HepG2 (cell line): ENCODE data around the gene FGD5. TPM values are rescaled to one million over a fixed set of nuclear protein-coding genes. Genes with fewer than 3 reads are reported as not detected.
A peak's percentile ranks its signal among the peaks of the same experiment; 100 is the strongest.

Source experiments
- ATAC-seq: fragments of 200-7000 bp; cut with Tn5 transposase; 3 replicates; pipeline ENCODE4 v1.9.1; 2020; ENCODE audit warnings: mild to moderate bottlenecking, moderate library complexity
- BruUV-seq: library from RNA; stranded (reverse); fragments of 400-500 nt; replicated peaks from 2 replicates; lab custom pipeline; 2021; lab: Mats Ljungman, UMichigan
- CTCF ChIA-PET: fragments of 300-600 bp; formaldehyde crosslinking; extraction: SDS; loops from one replicate; lab custom pipeline; 2021; ENCODE audit warnings: low total read pairs, inconsistent platforms, low intra/inter-chr PET ratio; lab: Yijun Ruan, JAX
- POLR2A ChIA-PET: fragments of 350-600 bp; sonication (Branson Sonifier 250); formaldehyde crosslinking; loops from one replicate; lab custom pipeline; 2020; ENCODE audit warnings: antibody characterized with exemption, inconsistent platforms; lab: Yijun Ruan, JAX
- DNase-seq: peaks from one replicate; pipeline ENCODE4 v3.0.0-alpha.2; 2015; ENCODE audit warnings: low spot score
- FAIRE-seq: peaks from 3 replicates; lab custom pipeline; 2011; peaks lifted over from hg19 to GRCh38; lab: Jason Lieb, UNC
- H2AFZ ChIP-seq: one replicate; pipeline ENCODE4 v1.6.1; 2011; ENCODE audit warnings: low read length, inconsistent platforms
- H3K27ac ChIP-seq: fragments of 300-600 bp; 3 replicates; pipeline ENCODE4 v1.8.0; 2011; ENCODE audit warnings: mixed run types, mild to moderate bottlenecking, mixed read lengths, low read length, inconsistent platforms; ENCODE audit not compliant: insufficient read depth; ENCODE audit errors: extremely low read length
- H3K27me3 ChIP-seq, 2 experiments: fragments of 200-600 bp in 1 of 2; 2 replicates in 1 of 2; 3 replicates in 1 of 2; pipeline versions ENCODE4 v1.6.0 to v1.8.0; 2011; ENCODE audit warnings: low read length in 2 of 2, mild to moderate bottlenecking in 2 of 2, moderate library complexity in 2 of 2, inconsistent platforms in 1 of 2; ENCODE audit not compliant: insufficient read depth in 2 of 2, control insufficient read depth in 1 of 2
- H3K36me3 ChIP-seq, 2 experiments: fragments of 200-600 bp in 1 of 2; replicated peaks in 1 of 2; 2 replicates in 1 of 2; 3 replicates in 1 of 2; pipeline versions ENCODE4 v1.5.1 to v1.8.0; 2011; ENCODE audit warnings: low read length in 2 of 2, inconsistent platforms in 1 of 2; ENCODE audit not compliant: insufficient read depth in 2 of 2, control insufficient read depth in 1 of 2
- H3K4me1 ChIP-seq: 2 replicates; pipeline ENCODE4 v1.5.1; 2012; ENCODE audit warnings: low read length, inconsistent platforms; ENCODE audit not compliant: insufficient read depth
- H3K4me2 ChIP-seq: 2 replicates; pipeline ENCODE4 v1.6.0; 2011; ENCODE audit warnings: low read depth, low read length, inconsistent platforms
- H3K4me3 ChIP-seq, 3 experiments: fragments of 200-600 bp in 1 of 3; sonication (generic), shearing (Covaris generic) in 1 of 3; replicated peaks in 1 of 3; 2 replicates each; pipeline ENCODE4 v1.5.1; 2011 to 2016; ENCODE audit warnings: low read length in 3 of 3, inconsistent platforms in 2 of 3, low read depth in 2 of 3, mild to moderate bottlenecking in 2 of 3, control low read depth in 1 of 3, mixed read lengths in 1 of 3; ENCODE audit not compliant: insufficient read depth in 1 of 3
- H3K79me2 ChIP-seq: one replicate; pipeline ENCODE4 v1.6.1; 2011; ENCODE audit warnings: low read length, inconsistent platforms; ENCODE audit not compliant: insufficient read depth
- H3K9ac ChIP-seq: 2 replicates; pipeline ENCODE4 v1.6.0; 2011; ENCODE audit warnings: mild to moderate bottlenecking, low read depth, low read length, inconsistent platforms; ENCODE audit not compliant: insufficient read depth
- H3K9me3 ChIP-seq: 2 replicates; pipeline ENCODE4 v1.5.1; 2012; ENCODE audit warnings: mild to moderate bottlenecking, low read length
- H4K20me1 ChIP-seq: 2 replicates; pipeline ENCODE4 v1.6.0; 2011; ENCODE audit warnings: inconsistent platforms, mild to moderate bottlenecking, low read length, moderate library complexity; ENCODE audit not compliant: insufficient read depth
- AHR ChIP-seq: IDR thresholded peaks from 2 replicates; pipeline ENCODE4 v1.6.1; 2018; ENCODE audit warnings: missing genetic modification reagents, missing compliant biosample characterization
- FOXO1 ChIP-seq: sonication (generic); formaldehyde crosslinking; IDR thresholded peaks from 2 replicates; pipeline ENCODE4 v1.4.0; 2020; ENCODE audit warnings: missing genetic modification reagents
- IKZF1 ChIP-seq: fragments of 450-650 bp; IDR thresholded peaks from 2 replicates; pipeline ENCODE4 v1.7.1; 2016
- KDM1A ChIP-seq: IDR thresholded peaks from 2 replicates; pipeline ENCODE4 v1.6.1; 2016; ENCODE audit warnings: missing compliant biosample characterization
- KDM2A ChIP-seq: sonication (generic); formaldehyde crosslinking; IDR thresholded peaks from 2 replicates; pipeline ENCODE4 v1.4.0; 2020; ENCODE audit warnings: low read depth, missing genetic modification reagents, borderline replicate concordance
- MEIS1 ChIP-seq: sonication (generic); formaldehyde crosslinking; IDR thresholded peaks from 2 replicates; pipeline ENCODE4 v1.9.0; 2021; ENCODE audit warnings: mild to moderate bottlenecking, missing genetic modification reagents, moderate library complexity, borderline replicate concordance
- POLR2AphosphoS2 ChIP-seq: IDR thresholded peaks from 2 replicates; pipeline ENCODE4 v1.6.1; 2011; ENCODE audit warnings: low read depth, low read length, improper control_type of control experiment
- PPARG ChIP-seq: conservative IDR thresholded peaks from 2 replicates; pipeline ENCODE4 v1.6.1; 2016; ENCODE audit warnings: missing biosample characterization, missing genetic modification reagents
- RFX1 ChIP-seq: fragments of 450-650 bp; IDR thresholded peaks from 2 replicates; pipeline ENCODE4 v1.6.1; 2017
- ZBTB2 ChIP-seq: sonication (generic); formaldehyde crosslinking; IDR thresholded peaks from 2 replicates; pipeline ENCODE4 v1.8.0; 2022; ENCODE audit warnings: low read depth, missing genetic modification reagents
- ZNF205 ChIP-seq: IDR thresholded peaks from 2 replicates; pipeline ENCODE4 v1.6.1; 2018; ENCODE audit warnings: missing biosample characterization, missing genetic modification reagents
- ZNF335 ChIP-seq: sonication (generic); formaldehyde crosslinking; IDR thresholded peaks from 2 replicates; pipeline ENCODE4 v1.4.0; 2020; ENCODE audit warnings: missing genetic modification reagents
- ZNF350 ChIP-seq: sonication (generic); formaldehyde crosslinking; IDR thresholded peaks from 2 replicates; pipeline ENCODE4 v1.4.0; 2020; ENCODE audit warnings: mild to moderate bottlenecking, low read depth, missing genetic modification reagents, borderline replicate concordance
- ZNF747 ChIP-seq: sonication (generic); formaldehyde crosslinking; IDR thresholded peaks from 2 replicates; pipeline ENCODE4 v1.8.1; 2023; ENCODE audit warnings: missing genetic modification reagents, mild to moderate bottlenecking, borderline replicate concordance
- ZNF883 ChIP-seq: sonication (generic); formaldehyde crosslinking; IDR thresholded peaks from 2 replicates; pipeline ENCODE4 v1.5.1; 2020; ENCODE audit warnings: mild to moderate bottlenecking, missing genetic modification reagents; ENCODE audit errors: not compliant biosample characterization
- ZSCAN29 ChIP-seq: sonication (generic); formaldehyde crosslinking; conservative IDR thresholded peaks from 2 replicates; pipeline ENCODE4 v1.4.0; 2020; ENCODE audit warnings: mild to moderate bottlenecking, missing genetic modification reagents
- WGBS: methylation state at CpG from one replicate; pipeline ENCODE4 v1.1.6; 2017; ENCODE audit warnings: low lambda C conversion rate; 5-methylcytosine and 5-hydroxymethylcytosine counted together
- in situ Hi-C: cut with HindIII; loops from 2 replicates; pipeline ENCODE4 v1.10.0; 2017; ENCODE audit warnings: low pct_unique_long_range_greater_than_20kb; ENCODE audit not compliant: extremely low pct_ligation_motif_present
- intact Hi-C: fragments of 100-400 bp; cut with micrococcal nuclease; formaldehyde crosslinking; loops from one replicate; pipeline ENCODE4 v1.10.0; 2022; ENCODE audit not compliant: unreplicated experiment
- polyA plus RNA-seq, 8 experiments: library from polyadenylated mRNA; depleted of rRNA in 3 of 8; stranded (reverse) in 7 of 8; unstranded in 1 of 8; fragments of >200 nt; fragmentation: Illumina TruSeq in 4 of 8; extraction: Trizol in 4 of 8; gene quantifications; 2 replicates each; pipeline versions ENCODE4 v1.2.1 to v1.2.3, GENCODE V29; 2011 to 2016; ENCODE audit warnings: low read depth in 4 of 8, missing spikeins in 1 of 8, mixed read lengths in 1 of 8; ENCODE audit not compliant: insufficient read depth in 1 of 8
- total RNA-seq, 5 experiments: library from RNA; depleted of rRNA; stranded (reverse); fragments of >200 nt; fragmentation: Illumina TruSeq; extraction: Trizol; gene quantifications; 2 replicates each; pipeline ENCODE4 v1.2.3, GENCODE V29; 2016; ENCODE audit warnings: low read depth in 1 of 5
- TF ChIP-seq, protein P1 (sequence below): sonication (generic); formaldehyde crosslinking; IDR thresholded peaks from 2 replicates; pipeline ENCODE4 v1.4.0; 2020; ENCODE audit warnings: missing genetic modification reagents, borderline replicate concordance
- TF ChIP-seq, protein P2 (sequence below): sonication (generic); formaldehyde crosslinking; IDR thresholded peaks from 2 replicates; pipeline ENCODE4 v1.4.0; 2020; ENCODE audit warnings: missing genetic modification reagents, mild to moderate bottlenecking, borderline replicate concordance

Gene FGD5
- total and polyA plus RNA-seq, 2 of the 13 experiments (the other 11 are each of a cell fraction or from before 2014, with no cell fraction given): 0.17 TPM; not detected in 1

GRCh38 chr3:14921034-14921616 is 102.4 kb downstream of the FGD5 start:
- H3K9me3 ChIP-seq: no peaks in the 10 kb centered on the region
- no peaks in the 10 kb centered on the region for H3K79me2 ChIP-seq
- no peak overlapping the region for H3K9ac ChIP-seq
- WGBS: 63% methylated on average over 1 of the region's 10 CpGs
- ChIA-PET POLR2A (interaction anchor here (0.9 kb wide), 1 partner anchor 27 kb away, joined by 3 read pairs; no protein-coding TSS in a partner anchor), CTCF (interaction anchor here (1.2 to 2.9 kb wide), 4 partner anchors 130 to 287 kb away, joined by 6 to 31 read pairs (median 16); no protein-coding TSS in a partner anchor)
- DNase-seq (peak; percentile 68), ATAC-seq (peak; percentile 90), FAIRE-seq (peak; percentile 52)
- H3K4me1 ChIP-seq: peaks cover 6% of the 10 kb centered on the region; the same call in 1 of the 2 replicates
- H3K27ac ChIP-seq: no peak overlapping the region
- intact Hi-C loops: loop anchor here (1.0 to 5.0 kb wide), 3 partner anchors 130 to 289 kb away; no protein-coding TSS in a partner anchor
- in situ Hi-C loops: loop anchor here (5.0 to 10.0 kb wide), 3 partner anchors 124 to 249 kb away; no protein-coding TSS in a partner anchor
- no peaks in the 10 kb centered on the region for H4K20me1 ChIP-seq
- BruUV-seq: no TSS peak
- no peak overlapping the region; a peak in 1 of 6 replicates for H3K4me3 ChIP-seq
- H3K4me2 ChIP-seq: peak overlapping the region; percentile 49
- H2AFZ ChIP-seq: no peak overlapping the region
- peaks cover 0 to 42% of the 10 kb centered on the region in 2 experiments; a peak in 2 of 5 replicates for H3K27me3 ChIP-seq
- H3K36me3 ChIP-seq: no peaks in the 10 kb centered on the region
- TF ChIP-seq ZNF205 (0 out of 2 replicates have a peak, but pooled peaks have one; percentile 47), ZNF335 (CRISPR knock-in tag) (0 out of 2 replicates have a peak, but pooled peaks have one; percentile 42), RFX1 (no peak), ZSCAN29 (CRISPR knock-in tag) (0 out of 2 replicates have a peak, but pooled peaks have one; percentile 32), FOXO1 (CRISPR knock-in tag) (0 out of 2 replicates have a peak, but pooled peaks have one; percentile 18), POLR2AphosphoS2 (no peak), ZBTB2 (CRISPR knock-in tag) (no peak), KDM1A (CRISPR knock-in tag) (no peak), ZNF350 (peak; percentile 61; the same call in 1 of the 2 replicates), ZNF883 (CRISPR knock-in tag) (peak; percentile 82), MEIS1 (peak; percentile 66; the same call in 1 of the 2 replicates), ZNF747 (CRISPR knock-in tag) (0 out of 2 replicates have a peak, but pooled peaks have one; percentile 44), IKZF1 (no peak), AHR (0 out of 2 replicates have a peak, but pooled peaks have one; percentile 75), PPARG (CRISPR knock-in tag) (peak; percentile 44; the same call in 1 of the 2 replicates), KDM2A (CRISPR knock-in tag) (peak; percentile 72; the same call in 1 of the 2 replicates)
- TF ChIP-seq, protein P1, sequence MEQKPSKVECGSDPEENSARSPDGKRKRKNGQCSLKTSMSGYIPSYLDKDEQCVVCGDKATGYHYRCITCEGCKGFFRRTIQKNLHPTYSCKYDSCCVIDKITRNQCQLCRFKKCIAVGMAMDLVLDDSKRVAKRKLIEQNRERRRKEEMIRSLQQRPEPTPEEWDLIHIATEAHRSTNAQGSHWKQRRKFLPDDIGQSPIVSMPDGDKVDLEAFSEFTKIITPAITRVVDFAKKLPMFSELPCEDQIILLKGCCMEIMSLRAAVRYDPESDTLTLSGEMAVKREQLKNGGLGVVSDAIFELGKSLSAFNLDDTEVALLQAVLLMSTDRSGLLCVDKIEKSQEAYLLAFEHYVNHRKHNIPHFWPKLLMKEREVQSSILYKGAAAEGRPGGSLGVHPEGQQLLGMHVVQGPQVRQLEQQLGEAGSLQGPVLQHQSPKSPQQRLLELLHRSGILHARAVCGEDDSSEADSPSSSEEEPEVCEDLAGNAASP (CRISPR knock-in tag): no peak
- TF ChIP-seq, protein P2, sequence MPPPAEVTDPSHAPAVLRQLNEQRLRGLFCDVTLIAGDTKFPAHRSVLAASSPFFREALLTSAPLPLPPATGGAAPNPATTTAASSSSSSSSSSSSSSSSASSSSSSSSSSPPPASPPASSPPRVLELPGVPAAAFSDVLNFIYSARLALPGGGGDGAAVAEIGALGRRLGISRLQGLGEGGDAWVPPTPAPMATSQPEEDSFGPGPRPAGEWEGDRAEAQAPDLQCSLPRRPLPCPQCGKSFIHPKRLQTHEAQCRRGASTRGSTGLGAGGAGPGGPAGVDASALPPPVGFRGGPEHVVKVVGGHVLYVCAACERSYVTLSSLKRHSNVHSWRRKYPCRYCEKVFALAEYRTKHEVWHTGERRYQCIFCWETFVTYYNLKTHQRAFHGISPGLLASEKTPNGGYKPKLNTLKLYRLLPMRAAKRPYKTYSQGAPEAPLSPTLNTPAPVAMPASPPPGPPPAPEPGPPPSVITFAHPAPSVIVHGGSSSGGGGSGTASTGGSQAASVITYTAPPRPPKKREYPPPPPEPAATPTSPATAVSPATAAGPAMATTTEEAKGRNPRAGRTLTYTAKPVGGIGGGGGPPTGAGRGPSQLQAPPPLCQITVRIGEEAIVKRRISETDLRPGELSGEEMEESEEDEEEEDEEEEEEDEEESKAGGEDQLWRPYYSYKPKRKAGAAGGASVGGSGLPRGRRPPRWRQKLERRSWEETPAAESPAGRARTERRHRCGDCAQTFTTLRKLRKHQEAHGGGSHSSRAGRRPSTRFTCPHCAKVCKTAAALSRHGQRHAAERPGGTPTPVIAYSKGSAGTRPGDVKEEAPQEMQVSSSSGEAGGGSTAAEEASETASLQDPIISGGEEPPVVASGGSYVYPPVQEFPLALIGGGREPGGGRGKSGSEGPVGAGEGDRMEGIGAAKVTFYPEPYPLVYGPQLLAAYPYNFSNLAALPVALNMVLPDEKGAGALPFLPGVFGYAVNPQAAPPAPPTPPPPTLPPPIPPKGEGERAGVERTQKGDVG (CRISPR knock-in tag): 0 out of 2 replicates have a peak, but pooled peaks have one; percentile 51
